ENCODE data around the gene TBC1D2B. TPM values are rescaled to one million over a fixed set of nuclear protein-coding genes. Genes with fewer than 3 reads are reported as not detected.
"Not testable (repeated sequence)": the region's sequence is repeated elsewhere in the genome, so short reads cannot be mapped to it uniquely, and the experiment has no call there.

TBC1D2B gene
- total RNA-seq, 4 donors from 2014 or later, result 4.7 to 9.6 (median 8.1) TPM

DNA sequence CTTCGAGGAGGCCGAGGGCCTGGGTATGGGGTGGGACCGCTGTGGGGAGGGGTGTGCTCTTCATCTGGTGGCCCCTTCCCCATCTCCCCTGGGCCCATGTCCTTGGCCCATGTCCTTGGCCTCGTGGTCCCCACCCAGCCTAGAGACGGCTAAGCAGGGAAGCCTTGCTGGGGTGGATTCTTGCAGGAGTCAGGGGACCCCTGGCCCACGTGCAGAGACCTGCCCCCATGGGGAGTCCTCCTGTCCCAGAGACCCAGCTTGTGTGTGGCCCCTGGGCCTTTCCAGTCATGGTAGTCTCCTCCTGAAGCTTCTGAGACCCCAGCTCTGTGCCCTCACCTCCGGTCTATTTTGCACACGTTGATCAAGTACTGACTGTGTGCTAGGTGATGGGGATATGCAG lies 97.4 kb downstream of the TBC1D2B start:
- ATAC-seq (no peak), DNase-seq (no peak)
- no peak overlapping the region for H3K4me3 ChIP-seq
- no peak overlapping the region for H3K27ac ChIP-seq
- intact Hi-C loops (cut with DNase I; ENCODE audit: low total_unique reads) (no loop called here), in situ Hi-C loops (cut with MboI; ENCODE audit: low sequenced_read_pairs in 4 of 4) (no loop called here)
- H3K4me1 ChIP-seq, result no peaks in the 10 kb centered on the region
- H3K9me3 ChIP-seq, result no peaks in the 10 kb centered on the region
- no peaks in the 10 kb centered on the region for H3K36me3 ChIP-seq
- H3K27me3 ChIP-seq, result no peaks in the 10 kb centered on the region
- TF ChIP-seq, protein P1, sequence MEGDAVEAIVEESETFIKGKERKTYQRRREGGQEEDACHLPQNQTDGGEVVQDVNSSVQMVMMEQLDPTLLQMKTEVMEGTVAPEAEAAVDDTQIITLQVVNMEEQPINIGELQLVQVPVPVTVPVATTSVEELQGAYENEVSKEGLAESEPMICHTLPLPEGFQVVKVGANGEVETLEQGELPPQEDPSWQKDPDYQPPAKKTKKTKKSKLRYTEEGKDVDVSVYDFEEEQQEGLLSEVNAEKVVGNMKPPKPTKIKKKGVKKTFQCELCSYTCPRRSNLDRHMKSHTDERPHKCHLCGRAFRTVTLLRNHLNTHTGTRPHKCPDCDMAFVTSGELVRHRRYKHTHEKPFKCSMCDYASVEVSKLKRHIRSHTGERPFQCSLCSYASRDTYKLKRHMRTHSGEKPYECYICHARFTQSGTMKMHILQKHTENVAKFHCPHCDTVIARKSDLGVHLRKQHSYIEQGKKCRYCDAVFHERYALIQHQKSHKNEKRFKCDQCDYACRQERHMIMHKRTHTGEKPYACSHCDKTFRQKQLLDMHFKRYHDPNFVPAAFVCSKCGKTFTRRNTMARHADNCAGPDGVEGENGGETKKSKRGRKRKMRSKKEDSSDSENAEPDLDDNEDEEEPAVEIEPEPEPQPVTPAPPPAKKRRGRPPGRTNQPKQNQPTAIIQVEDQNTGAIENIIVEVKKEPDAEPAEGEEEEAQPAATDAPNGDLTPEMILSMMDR (IDR thresholded peaks at IDR 0.05 in 4 of 5, conservative IDR thresholded peaks at IDR 0.05 in 1 of 5), result no peak
- no peak for TF ChIP-seq POLR2A (IDR thresholded peaks at IDR 0.05)

DNA sequence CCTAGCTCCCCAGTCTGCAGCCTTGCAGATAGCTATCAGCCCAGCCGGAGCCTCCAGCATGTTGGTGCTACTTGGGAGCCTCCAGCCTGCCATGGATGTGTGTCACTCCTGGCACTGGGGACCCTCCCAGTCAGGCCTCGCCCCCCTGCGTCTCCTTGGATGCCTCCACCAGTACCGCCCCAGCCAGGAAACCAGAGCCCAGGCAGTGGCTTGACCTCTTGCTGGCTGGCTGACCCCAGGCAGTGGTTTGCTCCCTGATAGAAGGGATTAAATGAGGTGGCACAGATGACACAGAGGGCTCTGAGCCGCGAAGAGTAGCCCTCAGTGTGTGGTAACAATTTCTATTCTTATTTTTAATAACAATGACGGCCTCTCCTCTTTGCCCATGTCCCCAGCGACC lies 98.4 kb downstream of the TBC1D2B start:
- H3K4me3 ChIP-seq; H3K9me3 ChIP-seq; in situ Hi-C loops (cut with MboI; ENCODE audit: low sequenced_read_pairs in 4 of 4); intact Hi-C loops (cut with DNase I; ENCODE audit: low total_unique reads); DNase-seq; H3K27me3 ChIP-seq; ATAC-seq; H3K27ac ChIP-seq; H3K36me3 ChIP-seq; H3K4me1 ChIP-seq: not testable (repeated sequence)

DNA sequence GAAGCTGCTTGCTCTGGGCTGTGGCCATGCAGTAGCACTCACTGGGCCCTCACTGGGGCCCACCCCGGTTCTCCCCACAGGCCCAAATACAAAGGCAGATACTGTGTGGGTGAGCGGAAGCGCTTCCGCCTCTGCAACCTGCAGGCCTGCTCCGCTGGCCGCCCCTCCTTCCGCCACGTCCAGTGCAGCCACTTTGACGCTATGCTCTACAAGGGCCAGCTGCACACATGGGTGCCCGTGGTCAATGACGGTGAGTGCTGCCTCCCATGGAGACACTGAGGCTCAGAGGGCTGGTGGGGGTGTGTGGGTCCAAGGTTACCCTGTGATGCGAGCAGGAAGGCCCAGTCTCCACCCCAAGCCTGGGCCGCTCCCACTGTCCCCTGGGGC lies 98.8 kb downstream of the TBC1D2B start:
- H3K4me1 ChIP-seq; H3K27ac ChIP-seq; ATAC-seq; H3K9me3 ChIP-seq; H3K4me3 ChIP-seq; DNase-seq; H3K27me3 ChIP-seq; intact Hi-C loops (cut with DNase I; ENCODE audit: low total_unique reads); in situ Hi-C loops (cut with MboI; ENCODE audit: low sequenced_read_pairs in 4 of 4); H3K36me3 ChIP-seq: not testable (repeated sequence)

DNA sequence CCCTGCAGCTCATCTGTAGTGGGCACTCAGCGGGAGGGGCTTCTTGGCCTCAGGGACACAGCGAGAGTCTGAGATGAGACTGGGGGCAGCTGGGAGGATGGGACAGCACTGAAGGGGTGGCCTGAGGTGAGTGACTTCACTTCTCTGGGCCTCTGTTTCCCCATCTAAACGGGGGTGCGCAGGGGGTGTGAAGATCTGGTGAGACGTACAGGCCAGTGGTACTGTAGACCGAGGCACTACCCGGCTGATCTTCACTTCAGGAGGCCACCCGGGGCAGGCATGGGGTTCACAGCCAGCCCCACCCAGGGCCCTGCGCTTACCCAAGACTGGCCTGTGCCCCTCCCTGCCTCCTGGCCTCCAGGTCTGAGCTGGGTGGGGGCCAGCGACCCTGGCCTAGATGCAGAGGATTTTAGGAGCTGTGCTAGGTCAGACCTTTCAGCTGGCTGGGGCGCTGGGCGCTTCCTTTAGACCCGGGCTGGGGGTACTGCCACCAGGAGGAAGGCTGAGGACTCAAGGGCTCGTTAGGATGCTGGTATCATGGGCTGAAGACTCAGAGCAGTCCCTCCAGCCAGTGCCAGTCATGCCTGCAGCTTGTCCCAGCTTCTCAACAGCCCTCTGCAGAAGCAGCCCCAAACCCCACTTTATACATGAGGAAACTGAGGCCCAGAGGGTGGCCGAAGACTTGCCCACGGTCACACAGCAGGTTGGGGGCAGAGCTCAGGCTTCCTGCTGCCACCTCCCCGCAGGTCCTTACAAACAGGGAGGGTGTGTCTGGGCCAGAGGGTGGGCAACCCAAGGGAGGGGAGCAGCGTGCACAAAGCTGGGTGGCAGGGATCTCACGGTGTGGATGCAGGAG lies 99.4 kb downstream of the TBC1D2B start:
- H3K9me3 ChIP-seq; DNase-seq; intact Hi-C loops (cut with DNase I; ENCODE audit: low total_unique reads); H3K27me3 ChIP-seq; H3K4me3 ChIP-seq; ATAC-seq; in situ Hi-C loops (cut with MboI; ENCODE audit: low sequenced_read_pairs in 4 of 4); H3K4me1 ChIP-seq; H3K36me3 ChIP-seq; H3K27ac ChIP-seq: not testable (repeated sequence)

DNA sequence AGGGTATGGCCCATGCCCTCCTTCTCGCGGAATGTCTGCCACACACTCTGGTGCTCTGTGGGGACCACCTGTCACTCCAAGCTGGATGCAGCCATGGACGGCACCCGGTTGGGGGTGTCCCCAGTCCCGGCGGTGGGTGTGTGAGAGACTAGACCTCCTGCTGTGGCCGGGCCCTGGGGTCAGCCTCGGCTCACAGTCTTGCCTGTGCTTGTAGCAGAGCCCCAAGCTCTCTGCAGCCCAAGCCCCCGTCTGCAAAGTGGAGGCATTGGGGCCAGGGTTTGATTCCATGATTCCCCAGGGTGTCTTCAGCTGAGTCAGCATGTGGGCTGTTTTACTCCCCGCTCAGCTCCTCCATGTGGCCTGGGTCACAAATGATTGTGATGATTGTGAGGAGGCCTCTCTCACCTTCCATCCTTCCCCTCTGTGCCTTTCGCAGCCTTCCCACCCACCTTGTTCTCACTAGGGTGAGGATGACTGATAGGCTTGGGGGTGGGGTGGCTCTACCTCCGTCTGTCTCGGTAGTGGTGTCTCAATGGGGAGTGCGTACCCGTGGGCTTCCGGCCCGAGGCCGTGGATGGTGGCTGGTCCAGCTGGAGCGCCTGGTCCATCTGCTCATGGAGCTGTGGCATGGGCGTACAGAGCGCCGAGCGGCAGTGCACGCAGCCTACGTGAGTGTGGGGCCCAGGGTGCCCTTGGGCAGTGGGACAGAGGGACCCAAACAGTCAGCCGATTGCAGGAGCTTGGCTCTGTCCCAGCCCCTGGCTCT lies 100.6 kb downstream of the TBC1D2B start:
- H3K9me3 ChIP-seq; in situ Hi-C loops (cut with MboI; ENCODE audit: low sequenced_read_pairs in 4 of 4); H3K4me1 ChIP-seq; H3K4me3 ChIP-seq; H3K36me3 ChIP-seq; H3K27ac ChIP-seq; intact Hi-C loops (cut with DNase I; ENCODE audit: low total_unique reads); ATAC-seq; DNase-seq; H3K27me3 ChIP-seq: not testable (repeated sequence)

DNA sequence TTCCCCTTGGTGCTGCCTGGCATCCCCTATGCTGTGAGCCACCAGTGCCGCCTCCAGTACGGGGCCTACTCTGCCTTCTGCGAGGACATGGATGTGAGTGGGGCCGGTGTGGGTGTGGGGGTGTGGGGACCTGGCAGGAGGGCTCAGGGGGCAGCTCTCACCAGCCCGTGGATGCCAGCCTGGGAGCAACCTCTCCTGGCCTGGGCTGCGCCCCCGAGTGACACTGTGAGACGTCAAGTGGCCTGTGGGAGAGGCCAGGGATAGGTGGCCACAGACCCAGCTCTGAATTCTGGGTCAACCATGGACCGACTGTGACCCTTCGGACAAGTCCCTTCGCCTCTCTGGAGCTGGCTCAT lies 101.4 kb downstream of the TBC1D2B start:
- H3K4me1 ChIP-seq; H3K4me3 ChIP-seq; H3K36me3 ChIP-seq; intact Hi-C loops (cut with DNase I; ENCODE audit: low total_unique reads); H3K9me3 ChIP-seq; DNase-seq; H3K27ac ChIP-seq; H3K27me3 ChIP-seq; in situ Hi-C loops (cut with MboI; ENCODE audit: low sequenced_read_pairs in 4 of 4); ATAC-seq: not testable (repeated sequence)

DNA sequence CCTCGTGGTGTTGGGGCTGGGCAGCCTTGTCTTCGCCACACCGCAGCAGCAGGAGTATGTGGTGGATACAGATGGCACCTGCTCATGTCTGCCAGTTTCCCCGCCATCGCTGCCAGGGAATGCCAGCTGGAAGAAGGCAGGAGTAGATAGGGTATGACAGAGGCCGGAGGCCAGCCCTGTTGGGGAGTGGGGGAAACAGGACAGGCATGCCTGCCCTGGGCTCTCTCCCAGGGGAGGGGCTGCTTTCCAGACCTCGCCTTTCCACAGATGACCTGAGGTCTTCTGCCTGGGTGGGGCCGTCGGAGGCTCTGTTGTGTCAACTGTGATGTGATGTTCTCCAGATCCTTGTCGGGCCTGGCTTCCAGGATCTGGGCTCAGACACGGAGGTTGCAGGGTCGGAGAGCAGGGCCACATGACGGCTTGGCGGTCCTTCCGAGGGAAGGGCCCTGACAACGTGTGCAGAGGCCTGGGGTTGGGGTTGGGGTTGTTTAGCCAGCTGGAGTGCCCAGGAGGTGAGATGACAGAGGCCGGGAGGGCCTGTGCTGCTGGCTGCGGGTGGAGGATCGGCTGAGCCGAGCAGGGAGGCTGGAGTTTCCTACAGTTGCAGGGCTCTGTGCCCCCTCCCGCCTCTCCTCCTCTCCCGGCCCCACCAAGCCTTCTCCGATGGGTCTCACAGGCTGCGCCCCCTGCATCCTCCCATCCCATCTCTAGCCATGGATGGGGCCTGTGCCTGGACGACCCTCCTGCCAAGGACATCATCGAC lies 102.0 kb downstream of the TBC1D2B start:
- no peak overlapping the region for H3K4me3 ChIP-seq
- TF ChIP-seq, protein P1 (IDR thresholded peaks at IDR 0.05 in 4 of 5, conservative IDR thresholded peaks at IDR 0.05 in 1 of 5), result no peak
- no peak for TF ChIP-seq POLR2A (IDR thresholded peaks at IDR 0.05)
- no peaks in the 10 kb centered on the region for H3K9me3 ChIP-seq
- H3K27me3 ChIP-seq, result no peaks in the 10 kb centered on the region
- ATAC-seq, result no peak
- no peak overlapping the region for H3K27ac ChIP-seq
- H3K4me1 ChIP-seq, result peaks cover 7% of the 10 kb centered on the region in 2 donors
- no peaks in the 10 kb centered on the region for H3K36me3 ChIP-seq
- in situ Hi-C loops (cut with MboI; ENCODE audit: low sequenced_read_pairs in 4 of 4) (no loop called here), intact Hi-C loops (cut with DNase I; ENCODE audit: low total_unique reads) (no loop called here)
- no peak for DNase-seq

Measured in gastrocnemius medialis (tissue), 4 donors.